Suprapubic skin (tissue), 3 donors: ENCODE results near the gene ADGRF1.

Experiments
- POLR2AphosphoS5 ChIP-seq, 3 donors: sonication (generic); formaldehyde crosslinking; IDR thresholded peaks; one replicate each; pipeline ENCODE4 v1.6.1; 2017; ENCODE audit warnings: antibody characterized with exemption in 3 of 3
- TF ChIP-seq, protein P1 (sequence below), 2 donors: fragments of 200-600 bp in 1 of 2; fragments of 450-650 bp in 1 of 2; sonication (generic) in 1 of 2; IDR thresholded peaks; one replicate each; pipeline ENCODE4 v1.5.1; 2016 to 2019; ENCODE audit warnings: antibody characterized with exemption in 2 of 2, mild to moderate bottlenecking in 1 of 2, moderate library complexity in 1 of 2

DNA sequence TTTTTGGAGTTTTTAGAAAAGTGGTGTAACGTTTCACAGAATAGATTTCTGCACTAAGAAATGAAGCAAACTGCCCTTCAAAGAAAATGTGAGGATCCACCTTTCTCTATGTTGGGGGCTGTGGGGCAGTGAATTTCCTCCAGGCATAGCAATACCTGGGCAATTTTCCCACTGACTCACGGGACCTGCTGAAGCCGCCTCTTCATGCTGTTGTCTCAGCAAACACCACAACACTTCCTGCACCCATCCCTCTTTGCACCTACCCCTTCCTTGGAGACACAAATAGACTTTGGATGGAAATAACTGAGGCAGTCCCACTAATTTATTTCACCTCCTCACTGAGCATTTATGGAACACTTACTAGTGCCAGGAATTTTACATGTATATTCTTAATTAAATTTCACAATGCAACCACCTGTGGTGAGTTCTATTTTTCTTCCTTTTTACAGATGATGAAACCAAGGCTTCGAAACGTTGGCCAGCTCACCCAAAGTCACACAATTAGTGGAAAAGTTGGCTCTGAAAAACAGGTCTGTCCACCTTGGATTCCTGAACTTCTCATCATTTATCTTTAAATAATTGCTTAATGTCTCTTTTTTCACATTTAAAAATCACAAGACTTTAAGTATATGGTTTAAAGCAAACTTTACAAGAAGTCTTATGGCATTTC, 17.2 kb upstream of the ADGRF1 start:
- TF ChIP-seq, protein P1, sequence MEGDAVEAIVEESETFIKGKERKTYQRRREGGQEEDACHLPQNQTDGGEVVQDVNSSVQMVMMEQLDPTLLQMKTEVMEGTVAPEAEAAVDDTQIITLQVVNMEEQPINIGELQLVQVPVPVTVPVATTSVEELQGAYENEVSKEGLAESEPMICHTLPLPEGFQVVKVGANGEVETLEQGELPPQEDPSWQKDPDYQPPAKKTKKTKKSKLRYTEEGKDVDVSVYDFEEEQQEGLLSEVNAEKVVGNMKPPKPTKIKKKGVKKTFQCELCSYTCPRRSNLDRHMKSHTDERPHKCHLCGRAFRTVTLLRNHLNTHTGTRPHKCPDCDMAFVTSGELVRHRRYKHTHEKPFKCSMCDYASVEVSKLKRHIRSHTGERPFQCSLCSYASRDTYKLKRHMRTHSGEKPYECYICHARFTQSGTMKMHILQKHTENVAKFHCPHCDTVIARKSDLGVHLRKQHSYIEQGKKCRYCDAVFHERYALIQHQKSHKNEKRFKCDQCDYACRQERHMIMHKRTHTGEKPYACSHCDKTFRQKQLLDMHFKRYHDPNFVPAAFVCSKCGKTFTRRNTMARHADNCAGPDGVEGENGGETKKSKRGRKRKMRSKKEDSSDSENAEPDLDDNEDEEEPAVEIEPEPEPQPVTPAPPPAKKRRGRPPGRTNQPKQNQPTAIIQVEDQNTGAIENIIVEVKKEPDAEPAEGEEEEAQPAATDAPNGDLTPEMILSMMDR (IDR thresholded peaks at IDR 0.05): no peak
- no peak for TF ChIP-seq POLR2AphosphoS5 (IDR thresholded peaks at IDR 0.05)
